Spinal cord (tissue), 10 donors: ENCODE results near the gene STX10. TPM values are rescaled to one million over a fixed set of nuclear protein-coding genes. Genes with fewer than 3 reads are reported as not detected.
A peak's percentile ranks its signal among the peaks of the same experiment; 100 is the strongest.
"Not testable (repeated sequence)": the region's sequence is repeated elsewhere in the genome, so short reads cannot be mapped to it uniquely, and the experiment has no call there.

Experiments
- DNase-seq, 6 donors: peaks; one replicate each; pipeline versions ENCODE4 v3.0.0 to v3.0.0-alpha.2; 2013 to 2015; ENCODE audit warnings: low spot score in 6 of 6, low read depth in 4 of 6
- H3K27ac ChIP-seq: one replicate; pipeline ENCODE4 v1.5.1; 2013; ENCODE audit warnings: low read depth, low read length, control low read depth
- H3K27me3 ChIP-seq: one replicate; pipeline ENCODE4 v1.6.1; 2013; ENCODE audit warnings: low read length; ENCODE audit not compliant: control insufficient read depth, insufficient read depth
- H3K36me3 ChIP-seq: one replicate; pipeline ENCODE4 v1.6.1; 2013; ENCODE audit warnings: low read length; ENCODE audit not compliant: control insufficient read depth, insufficient read depth
- H3K4me1 ChIP-seq: one replicate; pipeline ENCODE4 v1.6.1; 2013; ENCODE audit warnings: low read length; ENCODE audit not compliant: control insufficient read depth, insufficient read depth
- H3K4me3 ChIP-seq: one replicate; pipeline ENCODE4 v1.5.1; 2013; ENCODE audit warnings: low read depth, low read length, control low read depth
- H3K9me3 ChIP-seq: one replicate; pipeline ENCODE4 v1.6.1; 2013; ENCODE audit warnings: low read length; ENCODE audit not compliant: control insufficient read depth, insufficient read depth
- WGBS: methylation state at CpG from one replicate; pipeline ENCODE4 v1.1.5; 2013; ENCODE audit warnings: missing lambda C conversion rate; ENCODE audit not compliant: insufficient coverage; 5-methylcytosine and 5-hydroxymethylcytosine counted together
- polyA plus RNA-seq, 2 donors: library from polyadenylated mRNA; unstranded; fragments of 120-200 nt; gene quantifications; one replicate each; pipeline ENCODE4 v1.2.1, GENCODE V29; 2013; ENCODE audit not compliant: insufficient read length in 2 of 2
- total RNA-seq, 2 donors: library from RNA; depleted of rRNA in 1 of 2; stranded (reverse); fragments of 120-200 nt in 1 of 2; fragments of >200 nt in 1 of 2; gene quantifications; one replicate each; pipeline versions ENCODE4 v1.2.3 to v1.2.4, GENCODE V29; 2013 to 2014
- donor health status: healthy.

The STX10 gene
- total and polyA plus RNA-seq, 4 donors, result 25.5 to 71.3 (median 63.7) TPM

DNA sequence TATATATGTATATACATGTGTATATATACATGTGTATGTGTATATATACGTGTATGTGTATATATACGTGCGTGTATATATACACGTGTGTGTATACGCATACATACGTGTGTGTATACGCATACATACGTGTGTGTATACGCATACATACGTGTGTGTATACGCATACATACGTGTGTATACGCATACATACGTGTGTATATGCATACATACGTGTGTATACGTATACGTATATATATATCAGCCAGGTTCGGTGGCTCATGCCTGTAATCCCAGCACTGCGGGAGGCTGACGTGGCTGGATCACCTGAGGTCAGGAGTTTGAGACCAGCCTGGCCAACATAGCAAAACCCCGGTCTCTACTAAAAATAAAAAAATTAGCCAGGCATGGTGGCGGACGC is 34.8 kb upstream of the STX10 start:
- not testable (repeated sequence) for H3K4me3 ChIP-seq, DNase-seq, H3K27ac ChIP-seq, H3K27me3 ChIP-seq, H3K36me3 ChIP-seq, H3K9me3 ChIP-seq
- WGBS, result 93% methylated on average over 8 of the region's 23 CpGs
- peaks cover 25% of the 10 kb centered on the region for H3K4me1 ChIP-seq

DNA sequence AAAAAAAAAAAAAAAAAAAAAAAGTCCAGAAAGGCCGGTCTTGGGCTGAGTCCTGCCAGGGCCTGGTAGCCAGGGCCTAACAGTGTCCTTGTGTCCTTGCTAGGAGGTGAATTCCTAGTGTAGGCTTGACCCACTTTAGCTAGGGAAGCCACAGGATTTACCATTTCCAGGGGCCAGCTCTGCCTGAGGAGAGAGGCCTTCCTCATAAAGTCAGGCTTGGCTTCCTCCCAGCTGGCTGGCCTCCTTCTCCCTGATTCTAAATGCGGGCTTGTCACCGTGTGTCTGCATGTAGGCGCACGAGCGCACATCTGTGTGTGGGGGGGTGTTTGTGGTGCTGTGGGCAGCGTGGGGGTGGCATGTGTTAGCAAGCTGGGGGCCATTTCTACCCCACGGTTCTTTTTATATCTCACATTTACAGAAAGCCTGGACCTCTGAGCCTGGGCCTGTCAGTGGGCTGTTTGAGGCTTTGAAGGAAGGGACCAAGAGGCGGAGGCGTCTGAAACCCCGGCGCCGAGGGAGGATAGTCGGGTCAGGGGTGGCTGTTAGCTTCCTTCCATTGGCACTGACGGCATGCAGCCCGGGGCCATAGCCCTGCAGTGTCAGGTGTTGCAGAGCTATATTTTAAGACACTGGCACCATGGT is 31.7 kb upstream of the STX10 start:
- DNase-seq, result peak in 5 of 6 donors; percentile 44 to 91 (median 73)
- peak overlapping the region; percentile 81 for H3K27ac ChIP-seq
- no peaks in the 10 kb centered on the region for H3K36me3 ChIP-seq
- WGBS, result 14% methylated on average over 8 of the region's 16 CpGs
- no peaks in the 10 kb centered on the region for H3K9me3 ChIP-seq
- H3K4me3 ChIP-seq, result no peak overlapping the region
- peaks cover 25% of the 10 kb centered on the region for H3K4me1 ChIP-seq
- no peaks in the 10 kb centered on the region for H3K27me3 ChIP-seq

GRCh38 chr19:13178291-13178690 is 28.1 kb upstream of the STX10 start:
- DNase-seq, H3K4me3 ChIP-seq, H3K27me3 ChIP-seq, H3K27ac ChIP-seq, H3K9me3 ChIP-seq, H3K36me3 ChIP-seq: not testable (repeated sequence)
- H3K4me1 ChIP-seq, result peaks cover 22% of the 10 kb centered on the region
- 92% methylated on average over 10 of the region's 10 CpGs for WGBS

DNA sequence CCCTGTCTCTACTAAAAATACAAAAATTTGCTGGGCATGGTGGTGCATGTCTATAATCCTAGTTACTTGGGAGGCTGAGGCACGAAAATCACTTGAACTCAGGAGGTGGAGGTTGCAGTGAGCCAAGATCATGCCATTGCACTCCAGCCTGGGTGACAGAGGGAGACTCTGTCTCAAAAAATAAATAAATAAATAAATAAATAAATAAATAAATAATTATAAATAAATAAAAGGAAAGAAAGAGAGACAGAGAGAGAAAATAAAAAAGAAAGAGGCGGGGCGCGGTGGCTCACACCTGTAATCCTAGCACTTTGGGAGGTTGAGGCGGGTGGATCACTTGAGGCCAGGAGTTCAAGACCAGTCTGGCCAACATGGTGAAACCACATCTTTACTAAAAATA is 27.4 kb upstream of the STX10 start:
- not testable (repeated sequence) for H3K27me3 ChIP-seq, H3K27ac ChIP-seq, H3K4me3 ChIP-seq, DNase-seq, H3K36me3 ChIP-seq, H3K9me3 ChIP-seq
- peaks cover 23% of the 10 kb centered on the region for H3K4me1 ChIP-seq
- no CpG with 5 or more reads among the region's 5 CpGs for WGBS

- H3K4me1 ChIP-seq, result peaks cover 21% of the 10 kb centered on the region
- H3K4me3 ChIP-seq, result no peak overlapping the region
- no peaks in the 10 kb centered on the region for H3K9me3 ChIP-seq
- DNase-seq, result peak in 1 of 6 donors; percentile 71
- H3K36me3 ChIP-seq, result no peaks in the 10 kb centered on the region
- no peaks in the 10 kb centered on the region for H3K27me3 ChIP-seq
- H3K27ac ChIP-seq, result no peak overlapping the region
- WGBS, result 51% methylated on average over 5 of the region's 8 CpGs
These were observed 26.2 kb upstream of the STX10 start for GRCh38 chr19:13176345-13176744.

DNA sequence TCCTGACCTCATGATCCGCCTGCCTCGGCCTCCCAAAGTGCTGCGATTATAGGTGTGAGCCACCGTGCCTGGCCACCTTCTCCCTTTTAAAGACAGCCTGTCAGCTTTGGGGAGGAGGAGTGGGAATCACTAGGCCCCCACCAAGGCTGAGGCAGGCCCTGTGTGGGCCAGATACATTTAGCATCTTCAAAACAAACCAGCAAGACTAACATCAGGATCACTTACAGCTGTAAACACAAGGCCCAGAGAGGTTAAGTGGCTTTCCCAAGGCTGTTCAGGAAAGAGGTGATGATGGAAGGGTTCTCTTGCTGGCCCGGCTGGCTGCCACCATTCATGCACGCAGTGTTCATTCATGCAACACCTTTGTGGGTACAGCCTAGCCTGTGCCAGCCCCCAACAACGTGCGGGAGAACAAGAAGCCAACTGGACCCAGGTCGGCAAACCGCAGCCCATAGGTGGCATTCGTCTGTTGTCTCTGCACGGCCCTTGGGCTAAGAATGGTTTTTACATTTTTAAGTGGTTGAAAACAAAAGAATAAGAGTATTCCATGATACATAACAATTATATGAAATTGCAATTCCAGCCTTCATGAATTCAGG is 23.1 kb upstream of the STX10 start:
- H3K4me1 ChIP-seq, result peaks cover 9% of the 10 kb centered on the region
- DNase-seq, result no peak
- WGBS, result 86% methylated on average over 5 of the region's 12 CpGs
- H3K4me3 ChIP-seq, result no peak overlapping the region
- H3K27me3 ChIP-seq, result no peaks in the 10 kb centered on the region
- H3K36me3 ChIP-seq, result no peaks in the 10 kb centered on the region
- H3K27ac ChIP-seq, result no peak overlapping the region
- no peaks in the 10 kb centered on the region for H3K9me3 ChIP-seq

DNA sequence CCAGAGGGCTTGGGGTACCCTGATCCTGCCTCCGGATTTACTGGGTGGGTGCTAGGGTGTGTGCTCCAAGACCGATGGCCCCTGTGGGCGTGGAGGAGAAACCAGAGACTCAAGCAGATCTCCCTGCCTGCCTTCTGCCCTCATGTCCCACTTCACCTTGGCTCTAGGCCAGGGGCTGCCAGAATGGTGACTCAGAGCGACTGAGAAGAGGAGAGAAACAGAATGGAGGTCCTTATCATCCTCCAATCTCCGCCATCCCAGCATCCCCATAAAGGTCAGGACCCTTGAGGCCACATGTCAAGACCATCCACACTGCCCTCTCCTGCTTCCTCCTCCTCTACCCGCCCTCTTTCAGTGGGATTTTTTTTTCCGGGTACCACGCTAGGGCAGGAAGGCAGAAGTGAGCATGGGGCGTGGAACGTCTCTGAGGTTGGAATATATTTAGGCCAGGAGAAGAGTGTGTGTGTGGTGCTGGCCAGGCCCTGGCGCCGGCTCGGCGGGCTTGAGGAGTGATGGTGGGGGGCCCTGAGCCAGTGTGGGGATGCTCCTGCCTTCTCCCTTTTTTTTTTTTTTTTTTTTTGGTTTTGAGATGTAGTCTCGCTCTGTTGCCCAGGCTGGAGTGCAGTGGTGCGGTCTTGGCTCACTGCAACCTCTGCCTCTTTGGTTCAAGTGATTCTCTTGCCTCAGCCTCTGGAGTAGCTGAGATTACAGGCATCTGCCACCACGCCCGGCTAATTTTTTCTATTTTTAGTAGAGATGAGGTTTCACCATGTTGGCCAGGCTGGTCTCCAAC is 22.4 kb upstream of the STX10 start:
- Histone ChIP-seq H3K9me3 (no peaks in the 10 kb centered on the region), H3K36me3 (no peaks in the 10 kb centered on the region), H3K4me3 (no peak overlapping the region), H3K4me1 (peaks cover 15% of the 10 kb centered on the region), H3K27me3 (no peaks in the 10 kb centered on the region), H3K27ac (no peak overlapping the region)
- 69% methylated on average over 7 of the region's 18 CpGs for WGBS
- DNase-seq, result no peak

DNA sequence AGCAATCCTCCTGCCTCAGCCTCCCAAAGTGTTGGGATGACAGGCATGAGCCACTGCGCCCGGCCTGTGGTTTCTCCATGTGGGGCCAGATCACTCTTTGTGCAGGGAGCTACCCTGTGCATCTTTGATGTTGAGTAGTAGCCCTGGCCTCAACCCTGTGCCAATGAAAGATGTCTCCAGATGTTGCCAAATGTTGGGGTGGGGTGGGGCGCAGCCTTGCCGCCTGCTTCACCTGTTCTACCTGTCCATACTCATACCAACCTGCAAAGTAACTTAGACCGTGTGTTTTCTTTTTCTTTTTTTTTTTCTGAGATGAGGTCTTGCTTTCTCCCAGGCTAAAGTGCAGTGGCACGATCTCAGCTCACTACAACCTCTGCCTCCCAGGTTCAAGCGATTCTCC is 21.0 kb upstream of the STX10 start:
- Histone ChIP-seq H3K36me3 (no peaks in the 10 kb centered on the region), H3K4me3 (no peak overlapping the region), H3K27me3 (no peaks in the 10 kb centered on the region), H3K9me3 (no peaks in the 10 kb centered on the region), H3K27ac (no peak overlapping the region), H3K4me1 (peaks cover 24% of the 10 kb centered on the region)
- WGBS, result 100% methylated on average over 1 of the region's 7 CpGs
- DNase-seq, result no peak

DNA sequence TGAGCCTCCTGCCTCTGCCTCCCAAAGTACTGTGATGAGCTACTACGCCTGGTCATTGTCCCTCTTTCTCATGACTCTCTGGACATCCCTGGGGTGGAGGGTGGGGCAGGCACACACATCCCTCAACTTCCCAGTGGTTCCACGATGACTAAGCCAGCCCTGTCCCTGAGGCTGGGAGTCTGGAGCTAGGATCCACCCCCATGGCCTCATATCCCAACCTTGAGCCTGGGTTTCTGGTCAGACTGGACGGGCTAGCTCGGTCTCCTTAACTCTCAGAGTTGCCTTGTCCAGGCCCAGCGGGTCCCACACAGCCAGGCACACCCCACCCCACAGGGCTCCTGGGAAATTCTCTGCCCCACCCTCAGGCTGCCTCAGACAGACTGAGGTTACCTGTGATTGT is 19.6 kb upstream of the STX10 start:
- no peak for DNase-seq
- H3K4me3 ChIP-seq, result no peak overlapping the region
- WGBS, result 97% methylated on average over 3 of the region's 5 CpGs
- no peak overlapping the region for H3K27ac ChIP-seq
- no peaks in the 10 kb centered on the region for H3K27me3 ChIP-seq
- no peaks in the 10 kb centered on the region for H3K9me3 ChIP-seq
- peaks cover 33% of the 10 kb centered on the region for H3K4me1 ChIP-seq
- H3K36me3 ChIP-seq, result no peaks in the 10 kb centered on the region
